ENCODE measurements around the gene DEK.

DNA sequence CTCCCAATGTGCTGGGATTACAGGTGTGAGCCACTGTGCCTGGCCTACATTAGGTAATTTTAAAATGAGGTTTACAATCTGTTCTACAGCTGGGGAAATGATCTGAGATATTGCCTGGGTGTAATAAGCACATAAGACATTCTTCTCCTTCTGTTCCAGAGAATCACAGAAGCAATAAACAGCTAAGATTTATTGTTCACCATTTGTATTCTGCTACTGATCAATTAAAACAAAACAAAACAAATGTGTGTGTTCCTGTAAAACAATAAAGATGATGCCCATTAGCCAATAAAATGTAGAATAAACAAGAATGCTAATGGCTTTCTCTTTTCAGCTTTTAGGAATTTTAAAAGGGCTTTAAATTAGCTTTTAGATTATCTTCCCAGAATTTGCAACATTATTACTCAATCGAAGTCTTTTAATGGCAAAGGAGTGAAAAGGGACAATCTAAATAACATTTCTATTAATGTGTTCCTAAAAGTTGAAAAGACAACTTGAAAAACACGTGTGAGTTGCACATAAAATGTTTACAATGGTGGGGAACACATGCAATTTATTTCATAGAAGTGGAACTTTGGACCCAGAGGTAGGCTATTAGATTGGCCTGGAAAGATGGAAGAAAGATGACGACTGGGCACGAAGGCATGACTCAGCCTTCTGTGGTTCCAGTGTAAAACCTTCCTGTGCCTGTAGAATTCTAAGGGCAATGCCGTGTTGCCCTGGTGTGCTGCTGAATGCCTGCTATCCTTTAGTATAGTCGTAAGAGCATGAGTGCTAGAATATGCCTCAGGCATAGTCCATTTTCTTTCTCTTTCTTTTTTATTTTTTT, 29.0 kb upstream of the DEK start:
- TF ChIP-seq POLR2A (IDR thresholded peaks at IDR 0.05; ENCODE audit: low read depth, low read length), result no peak
- TF ChIP-seq PAX5 (IDR thresholded peaks at IDR 0.05; ENCODE audit: insufficient read depth, low read length, severe bottlenecking), result no peak

Data from GM12891 (cell line).